ENCODE data around the gene NPIPB2.

GRCh38 chr16:11901091-11901490 lies 40.8 kb downstream of the NPIPB2 start:
- TF ChIP-seq POLR2A (IDR thresholded peaks at IDR 0.05) (no peak), CTCF (IDR thresholded peaks at IDR 0.05) (no peak), POLR2AphosphoS5 (IDR thresholded peaks at IDR 0.05) (no peak), EP300 (IDR thresholded peaks at IDR 0.05) (no peak)
